HEK293 (cell line): Measurements from ENCODE around the gene PODN.

ENCODE experiments used
- CTCF ChIA-PET: fragments of 350-600 bp; formaldehyde crosslinking; extraction: SDS; loops from one replicate; lab custom pipeline; 2021; ENCODE audit warnings: antibody characterized with exemption; lab: Yijun Ruan, JAX
- POLR2A ChIA-PET: fragments of 300-600 bp; formaldehyde crosslinking; extraction: SDS; loops from one replicate; lab custom pipeline; 2020; ENCODE audit warnings: antibody characterized with exemption, inconsistent platforms; lab: Yijun Ruan, JAX
- H3K27ac ChIP-seq: fragments of 200-500 bp; sonication (Bioruptor generic); 2 replicates; pipeline ENCODE4 v1.5.1; 2014; ENCODE audit warnings: low read depth, low read length, control low read depth, inconsistent platforms; ENCODE audit errors: extremely low read depth
- H3K36me3 ChIP-seq, 2 experiments: fragments of 200-500 bp in 1 of 2; sonication (Bioruptor generic) in 1 of 2; 1 replicate in 1 of 2; 2 replicates in 1 of 2; pipeline ENCODE4 v1.5.1; 2014 to 2017; ENCODE audit warnings: inconsistent platforms in 2 of 2, low read length in 2 of 2; ENCODE audit not compliant: control insufficient read depth in 2 of 2, insufficient read depth in 1 of 2
- H3K4me1 ChIP-seq: fragments of 200-500 bp; sonication (Bioruptor generic); 2 replicates; pipeline ENCODE4 v1.5.1; 2014; ENCODE audit warnings: mild to moderate bottlenecking, low read length, inconsistent platforms; ENCODE audit not compliant: control insufficient read depth, insufficient read depth
- H3K4me3 ChIP-seq: 2 replicates; pipeline ENCODE4 v1.5.1; 2011; ENCODE audit warnings: low read depth, mild to moderate bottlenecking, control low read depth, low read length, moderate library complexity
- H3K9me3 ChIP-seq: fragments of 200-500 bp; sonication (Bioruptor generic); 2 replicates; pipeline ENCODE4 v1.5.1; 2014; ENCODE audit warnings: low read depth, low read length, inconsistent platforms; ENCODE audit not compliant: control insufficient read depth, insufficient read depth
- GFI1B ChIP-seq: fragments of 450-650 bp; formaldehyde crosslinking; IDR thresholded peaks from 2 replicates; pipeline ENCODE4 v1.5.1; 2016; ENCODE audit warnings: missing biosample characterization, missing genetic modification characterization
- KLF16 ChIP-seq: fragments of 450-650 bp; formaldehyde crosslinking; IDR thresholded peaks from 2 replicates; pipeline ENCODE4 v1.5.1; 2017; ENCODE audit warnings: missing biosample characterization, missing genetic modification characterization
- SALL2 ChIP-seq: fragments of 450-650 bp; formaldehyde crosslinking; IDR thresholded peaks from 2 replicates; pipeline ENCODE4 v1.5.0; 2017; ENCODE audit warnings: missing biosample characterization, mild to moderate bottlenecking, missing genetic modification characterization, borderline replicate concordance
- YY2 ChIP-seq: fragments of 450-650 bp; formaldehyde crosslinking; IDR thresholded peaks from 2 replicates; pipeline ENCODE4 v1.5.1; 2016; ENCODE audit warnings: missing biosample characterization, missing genetic modification characterization
- ZBTB1 ChIP-seq: fragments of 450-650 bp; formaldehyde crosslinking; IDR thresholded peaks from 2 replicates; pipeline ENCODE4 v1.5.1; 2016; ENCODE audit warnings: missing biosample characterization, missing genetic modification characterization
- ZBTB20 ChIP-seq: fragments of 450-650 bp; formaldehyde crosslinking; IDR thresholded peaks from 2 replicates; pipeline ENCODE4 v1.5.1; 2016; ENCODE audit warnings: missing biosample characterization, missing genetic modification characterization
- ZBTB7A ChIP-seq: fragments of 450-650 bp; formaldehyde crosslinking; IDR thresholded peaks from 2 replicates; pipeline ENCODE4 v1.5.1; 2016; ENCODE audit warnings: low read depth, missing biosample characterization, missing genetic modification characterization
- ZEB2 ChIP-seq: fragments of 450-650 bp; formaldehyde crosslinking; IDR thresholded peaks from 2 replicates; pipeline ENCODE4 v1.5.1; 2016; ENCODE audit warnings: missing biosample characterization, missing genetic modification characterization
- ZFP3 ChIP-seq: fragments of 450-650 bp; formaldehyde crosslinking; IDR thresholded peaks from 2 replicates; pipeline ENCODE4 v1.5.1; 2016; ENCODE audit warnings: low read depth, missing biosample characterization, missing genetic modification characterization
- ZNF114 ChIP-seq: fragments of 450-650 bp; formaldehyde crosslinking; IDR thresholded peaks from 2 replicates; pipeline ENCODE4 v1.5.0; 2017; ENCODE audit warnings: missing biosample characterization, missing genetic modification characterization
- ZNF121 ChIP-seq: fragments of 450-650 bp; formaldehyde crosslinking; IDR thresholded peaks from 2 replicates; pipeline ENCODE4 v1.5.1; 2016; ENCODE audit warnings: missing biosample characterization, missing genetic modification characterization
- ZNF132 ChIP-seq: fragments of 450-650 bp; formaldehyde crosslinking; IDR thresholded peaks from 2 replicates; pipeline ENCODE4 v1.5.1; 2017; ENCODE audit warnings: missing biosample characterization, missing genetic modification characterization, borderline replicate concordance
- ZNF155 ChIP-seq: fragments of 450-650 bp; formaldehyde crosslinking; IDR thresholded peaks from 2 replicates; pipeline ENCODE4 v1.5.1; 2016; ENCODE audit warnings: missing biosample characterization, missing genetic modification characterization
- ZNF2 ChIP-seq: fragments of 450-650 bp; formaldehyde crosslinking; IDR thresholded peaks from 2 replicates; pipeline ENCODE4 v1.5.1; 2016; ENCODE audit warnings: missing biosample characterization, missing genetic modification characterization
- ZNF214 ChIP-seq: fragments of 450-650 bp; formaldehyde crosslinking; IDR thresholded peaks from 2 replicates; pipeline ENCODE4 v1.5.1; 2017; ENCODE audit warnings: missing biosample characterization, mild to moderate bottlenecking, missing genetic modification characterization, borderline replicate concordance
- ZNF341 ChIP-seq: fragments of 450-650 bp; formaldehyde crosslinking; IDR thresholded peaks from 2 replicates; pipeline ENCODE4; 2016; ENCODE audit warnings: low read depth, missing biosample characterization, missing genetic modification characterization
- ZNF394 ChIP-seq: fragments of 450-650 bp; formaldehyde crosslinking; IDR thresholded peaks from 2 replicates; pipeline ENCODE4 v1.5.1; 2016; ENCODE audit warnings: missing biosample characterization, missing genetic modification characterization, mild to moderate bottlenecking, moderate library complexity, borderline replicate concordance
- ZNF529 ChIP-seq: fragments of 450-650 bp; formaldehyde crosslinking; IDR thresholded peaks from 2 replicates; pipeline ENCODE4 v1.5.1; 2017; ENCODE audit warnings: missing genetic modification characterization, missing biosample characterization; ENCODE audit not compliant: insufficient replicate concordance
- ZNF624 ChIP-seq: fragments of 450-650 bp; formaldehyde crosslinking; IDR thresholded peaks from 2 replicates; pipeline ENCODE4 v1.5.1; 2017; ENCODE audit warnings: missing biosample characterization, missing genetic modification characterization
- ZNF626 ChIP-seq: fragments of 450-650 bp; sonication (Bioruptor Pico); formaldehyde crosslinking; IDR thresholded peaks from 2 replicates; pipeline ENCODE4 v1.5.1; 2018; ENCODE audit warnings: missing biosample characterization, missing genetic modification characterization, inconsistent platforms
- ZNF677 ChIP-seq: fragments of 450-650 bp; IDR thresholded peaks from 2 replicates; pipeline ENCODE4 v1.5.0; 2018; ENCODE audit warnings: missing biosample characterization, mild to moderate bottlenecking, missing genetic modification characterization, moderate library complexity
- ZNF76 ChIP-seq: fragments of 450-650 bp; formaldehyde crosslinking; IDR thresholded peaks from 2 replicates; pipeline ENCODE4; 2016; ENCODE audit warnings: low read depth, missing biosample characterization, missing genetic modification characterization, borderline replicate concordance
- ZXDB ChIP-seq: fragments of 450-650 bp; formaldehyde crosslinking; IDR thresholded peaks from 2 replicates; pipeline ENCODE4 v1.5.1; 2016; ENCODE audit warnings: missing biosample characterization, missing genetic modification characterization
- TF ChIP-seq, protein P1 (sequence below): fragments of 450-650 bp; formaldehyde crosslinking; IDR thresholded peaks from 2 replicates; pipeline ENCODE4 v1.5.1; 2016; ENCODE audit warnings: missing biosample characterization, missing genetic modification characterization, low read depth
- TF ChIP-seq, protein P2 (sequence below): fragments of 450-650 bp; formaldehyde crosslinking; IDR thresholded peaks from 2 replicates; pipeline ENCODE4 v1.5.1; 2017; ENCODE audit warnings: missing biosample characterization, missing genetic modification characterization
- TF ChIP-seq, protein P3 (sequence below): fragments of 450-650 bp; formaldehyde crosslinking; IDR thresholded peaks from 2 replicates; pipeline ENCODE4 v1.5.1; 2016; ENCODE audit warnings: missing biosample characterization, missing genetic modification characterization

The PODN gene

DNA sequence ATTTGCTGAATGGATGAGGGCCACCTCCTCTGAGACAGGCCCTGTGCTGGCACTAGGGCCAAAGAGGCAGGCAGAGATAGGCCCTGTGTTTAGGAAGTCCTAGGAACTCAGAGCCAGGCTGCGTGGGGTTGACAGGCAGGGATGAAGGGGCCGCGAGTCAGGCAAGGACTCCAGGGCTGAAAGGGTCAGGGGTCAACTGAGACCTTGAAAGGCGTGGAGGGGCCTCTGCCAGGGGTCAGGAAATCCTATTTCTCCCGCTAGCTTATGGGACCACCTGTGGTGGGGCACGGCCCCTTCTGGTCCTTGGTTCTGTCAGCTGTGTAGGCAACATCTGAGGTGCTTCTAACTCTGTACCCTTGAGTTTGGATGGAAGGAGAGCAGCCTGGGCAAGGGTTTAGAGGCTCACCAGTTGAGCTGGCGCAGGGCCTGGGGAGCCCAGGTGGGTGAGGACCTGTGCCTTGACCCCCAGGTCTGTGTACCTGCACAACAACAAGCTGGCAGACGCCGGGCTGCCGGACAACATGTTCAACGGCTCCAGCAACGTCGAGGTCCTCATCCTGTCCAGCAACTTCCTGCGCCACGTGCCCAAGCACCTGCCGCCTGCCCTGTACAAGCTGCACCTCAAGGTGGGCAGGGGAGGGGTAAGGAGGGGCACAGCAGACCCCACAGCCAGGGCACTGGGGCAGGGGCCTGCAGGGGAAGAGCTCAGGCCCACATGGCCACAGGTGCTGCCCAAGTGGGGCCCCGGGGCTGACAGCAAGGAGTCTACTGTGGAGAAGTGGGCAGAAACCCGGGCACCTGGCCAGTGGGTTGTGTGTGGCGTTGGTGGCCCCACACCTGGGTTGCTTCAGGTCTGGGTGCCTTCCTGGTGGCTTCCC lies 14.9 kb downstream of the PODN start (continued):
- TF ChIP-seq, protein P1, sequence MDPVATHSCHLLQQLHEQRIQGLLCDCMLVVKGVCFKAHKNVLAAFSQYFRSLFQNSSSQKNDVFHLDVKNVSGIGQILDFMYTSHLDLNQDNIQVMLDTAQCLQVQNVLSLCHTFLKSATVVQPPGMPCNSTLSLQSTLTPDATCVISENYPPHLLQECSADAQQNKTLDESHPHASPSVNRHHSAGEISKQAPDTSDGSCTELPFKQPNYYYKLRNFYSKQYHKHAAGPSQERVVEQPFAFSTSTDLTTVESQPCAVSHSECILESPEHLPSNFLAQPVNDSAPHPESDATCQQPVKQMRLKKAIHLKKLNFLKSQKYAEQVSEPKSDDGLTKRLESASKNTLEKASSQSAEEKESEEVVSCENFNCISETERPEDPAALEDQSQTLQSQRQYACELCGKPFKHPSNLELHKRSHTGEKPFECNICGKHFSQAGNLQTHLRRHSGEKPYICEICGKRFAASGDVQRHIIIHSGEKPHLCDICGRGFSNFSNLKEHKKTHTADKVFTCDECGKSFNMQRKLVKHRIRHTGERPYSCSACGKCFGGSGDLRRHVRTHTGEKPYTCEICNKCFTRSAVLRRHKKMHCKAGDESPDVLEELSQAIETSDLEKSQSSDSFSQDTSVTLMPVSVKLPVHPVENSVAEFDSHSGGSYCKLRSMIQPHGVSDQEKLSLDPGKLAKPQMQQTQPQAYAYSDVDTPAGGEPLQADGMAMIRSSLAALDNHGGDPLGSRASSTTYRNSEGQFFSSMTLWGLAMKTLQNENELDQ (tag by site-specific recombination) = no peak
- TF ChIP-seq ZNF214 (tag by site-specific recombination) = no peak
- no peak for TF ChIP-seq ZNF76
- no peak for TF ChIP-seq ZNF626 (tag by site-specific recombination)
- TF ChIP-seq GFI1B = no peak
- TF ChIP-seq SALL2 = no peak

DNA sequence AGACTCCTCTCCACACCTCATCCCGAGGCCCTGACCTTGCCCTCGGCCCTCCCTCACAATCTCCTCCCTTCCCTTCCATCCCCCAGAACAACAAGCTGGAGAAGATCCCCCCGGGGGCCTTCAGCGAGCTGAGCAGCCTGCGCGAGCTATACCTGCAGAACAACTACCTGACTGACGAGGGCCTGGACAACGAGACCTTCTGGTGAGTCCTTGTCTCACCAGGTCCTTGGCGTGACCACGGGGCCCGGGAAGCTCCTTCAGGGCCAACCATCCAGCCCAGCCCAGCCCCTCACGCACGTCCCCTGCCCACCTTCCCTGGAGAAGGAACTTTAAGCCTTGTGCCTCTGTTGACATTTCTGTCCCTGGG lies 15.6 kb downstream of the PODN start:
- TF ChIP-seq ZBTB7A = no peak
- TF ChIP-seq ZNF2 = no peak
- TF ChIP-seq ZXDB (tag by site-specific recombination) = no peak
- no peak for TF ChIP-seq ZNF394
- no peak for TF ChIP-seq ZEB2 (tag by site-specific recombination)
- TF ChIP-seq ZNF677 (tag by site-specific recombination) = no peak
- TF ChIP-seq ZFP3 = no peak
- TF ChIP-seq ZNF132 (tag by site-specific recombination) = no peak
- no peak for TF ChIP-seq KLF16 (tag by site-specific recombination)
- TF ChIP-seq ZNF121 = no peak
- TF ChIP-seq ZBTB1 (tag by site-specific recombination) = no peak
- no peak for TF ChIP-seq ZNF529
- no peak for TF ChIP-seq ZNF114 (tag by site-specific recombination)
- TF ChIP-seq ZNF624 (tag by site-specific recombination) = no peak
- no peak for TF ChIP-seq ZNF155 (tag by site-specific recombination)
- no peak for TF ChIP-seq YY2
- Histone ChIP-seq H3K27ac (no peak overlapping the region), H3K4me3 (no peak overlapping the region), H3K9me3 (no peaks in the 10 kb centered on the region), H3K36me3 (no peaks in the 10 kb centered on the region), H3K4me1 (no peaks in the 10 kb centered on the region)
- CTCF ChIA-PET = interaction anchor here (0.7 to 1.6 kb wide), 2 partner anchors 9 to 389 kb away, joined by 3 to 6 read pairs; no protein-coding TSS in a partner anchor
- POLR2A ChIA-PET = no interaction called here

DNA sequence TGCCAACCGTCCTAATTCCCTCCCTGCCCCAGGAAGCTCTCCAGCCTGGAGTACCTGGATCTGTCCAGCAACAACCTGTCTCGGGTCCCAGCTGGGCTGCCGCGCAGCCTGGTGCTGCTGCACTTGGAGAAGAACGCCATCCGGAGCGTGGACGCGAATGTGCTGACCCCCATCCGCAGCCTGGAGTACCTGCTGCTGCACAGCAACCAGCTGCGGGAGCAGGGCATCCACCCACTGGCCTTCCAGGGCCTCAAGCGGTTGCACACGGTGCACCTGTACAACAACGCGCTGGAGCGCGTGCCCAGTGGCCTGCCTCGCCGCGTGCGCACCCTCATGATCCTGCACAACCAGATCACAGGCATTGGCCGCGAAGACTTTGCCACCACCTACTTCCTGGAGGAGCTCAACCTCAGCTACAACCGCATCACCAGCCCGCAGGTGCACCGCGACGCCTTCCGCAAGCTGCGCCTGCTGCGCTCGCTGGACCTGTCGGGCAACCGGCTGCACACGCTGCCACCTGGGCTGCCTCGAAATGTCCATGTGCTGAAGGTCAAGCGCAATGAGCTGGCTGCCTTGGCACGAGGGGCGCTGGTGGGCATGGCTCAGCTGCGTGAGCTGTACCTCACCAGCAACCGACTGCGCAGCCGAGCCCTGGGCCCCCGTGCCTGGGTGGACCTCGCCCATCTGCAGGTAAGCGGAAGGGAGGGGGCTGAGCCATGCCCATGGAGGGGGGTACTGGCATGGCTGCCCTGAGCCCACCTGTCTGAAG lies 16.5 kb downstream of the PODN start:
- H3K9me3 ChIP-seq = no peaks in the 10 kb centered on the region
- CTCF ChIA-PET = interaction anchor here (1.6 kb wide), 1 partner anchor 10 kb away, joined by 6 read pairs; no protein-coding TSS in a partner anchor

More for the DNA sequence above, 16.5 kb downstream of the PODN start:
- no peak overlapping the region for H3K4me3 ChIP-seq
- TF ChIP-seq, protein P2, sequence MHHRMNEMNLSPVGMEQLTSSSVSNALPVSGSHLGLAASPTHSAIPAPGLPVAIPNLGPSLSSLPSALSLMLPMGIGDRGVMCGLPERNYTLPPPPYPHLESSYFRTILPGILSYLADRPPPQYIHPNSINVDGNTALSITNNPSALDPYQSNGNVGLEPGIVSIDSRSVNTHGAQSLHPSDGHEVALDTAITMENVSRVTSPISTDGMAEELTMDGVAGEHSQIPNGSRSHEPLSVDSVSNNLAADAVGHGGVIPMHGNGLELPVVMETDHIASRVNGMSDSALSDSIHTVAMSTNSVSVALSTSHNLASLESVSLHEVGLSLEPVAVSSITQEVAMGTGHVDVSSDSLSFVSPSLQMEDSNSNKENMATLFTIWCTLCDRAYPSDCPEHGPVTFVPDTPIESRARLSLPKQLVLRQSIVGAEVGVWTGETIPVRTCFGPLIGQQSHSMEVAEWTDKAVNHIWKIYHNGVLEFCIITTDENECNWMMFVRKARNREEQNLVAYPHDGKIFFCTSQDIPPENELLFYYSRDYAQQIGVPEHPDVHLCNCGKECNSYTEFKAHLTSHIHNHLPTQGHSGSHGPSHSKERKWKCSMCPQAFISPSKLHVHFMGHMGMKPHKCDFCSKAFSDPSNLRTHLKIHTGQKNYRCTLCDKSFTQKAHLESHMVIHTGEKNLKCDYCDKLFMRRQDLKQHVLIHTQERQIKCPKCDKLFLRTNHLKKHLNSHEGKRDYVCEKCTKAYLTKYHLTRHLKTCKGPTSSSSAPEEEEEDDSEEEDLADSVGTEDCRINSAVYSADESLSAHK (tag by site-specific recombination) = no peak
- TF ChIP-seq ZBTB20 (tag by site-specific recombination) (no peak), ZNF341 (tag by site-specific recombination) (no peak)
- TF ChIP-seq, protein P3, sequence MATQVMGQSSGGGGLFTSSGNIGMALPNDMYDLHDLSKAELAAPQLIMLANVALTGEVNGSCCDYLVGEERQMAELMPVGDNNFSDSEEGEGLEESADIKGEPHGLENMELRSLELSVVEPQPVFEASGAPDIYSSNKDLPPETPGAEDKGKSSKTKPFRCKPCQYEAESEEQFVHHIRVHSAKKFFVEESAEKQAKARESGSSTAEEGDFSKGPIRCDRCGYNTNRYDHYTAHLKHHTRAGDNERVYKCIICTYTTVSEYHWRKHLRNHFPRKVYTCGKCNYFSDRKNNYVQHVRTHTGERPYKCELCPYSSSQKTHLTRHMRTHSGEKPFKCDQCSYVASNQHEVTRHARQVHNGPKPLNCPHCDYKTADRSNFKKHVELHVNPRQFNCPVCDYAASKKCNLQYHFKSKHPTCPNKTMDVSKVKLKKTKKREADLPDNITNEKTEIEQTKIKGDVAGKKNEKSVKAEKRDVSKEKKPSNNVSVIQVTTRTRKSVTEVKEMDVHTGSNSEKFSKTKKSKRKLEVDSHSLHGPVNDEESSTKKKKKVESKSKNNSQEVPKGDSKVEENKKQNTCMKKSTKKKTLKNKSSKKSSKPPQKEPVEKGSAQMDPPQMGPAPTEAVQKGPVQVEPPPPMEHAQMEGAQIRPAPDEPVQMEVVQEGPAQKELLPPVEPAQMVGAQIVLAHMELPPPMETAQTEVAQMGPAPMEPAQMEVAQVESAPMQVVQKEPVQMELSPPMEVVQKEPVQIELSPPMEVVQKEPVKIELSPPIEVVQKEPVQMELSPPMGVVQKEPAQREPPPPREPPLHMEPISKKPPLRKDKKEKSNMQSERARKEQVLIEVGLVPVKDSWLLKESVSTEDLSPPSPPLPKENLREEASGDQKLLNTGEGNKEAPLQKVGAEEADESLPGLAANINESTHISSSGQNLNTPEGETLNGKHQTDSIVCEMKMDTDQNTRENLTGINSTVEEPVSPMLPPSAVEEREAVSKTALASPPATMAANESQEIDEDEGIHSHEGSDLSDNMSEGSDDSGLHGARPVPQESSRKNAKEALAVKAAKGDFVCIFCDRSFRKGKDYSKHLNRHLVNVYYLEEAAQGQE = peak; percentile 52; the same call in 1 of the 2 replicates
- TF ChIP-seq, all 188 proteins: peak for 1
- POLR2A ChIA-PET = no interaction called here
- no peak overlapping the region for H3K27ac ChIP-seq
- H3K4me1 ChIP-seq = no peaks in the 10 kb centered on the region
- no peaks in the 10 kb centered on the region for H3K36me3 ChIP-seq
